NCI-H1694 (cell line): Measurements from ENCODE around the gene CCNG2.

Experiments
- DNase-seq: peaks from one replicate; lab custom pipeline; 2025; lab: John Stamatoyannopoulos, UW

CCNG2 gene

DNA sequence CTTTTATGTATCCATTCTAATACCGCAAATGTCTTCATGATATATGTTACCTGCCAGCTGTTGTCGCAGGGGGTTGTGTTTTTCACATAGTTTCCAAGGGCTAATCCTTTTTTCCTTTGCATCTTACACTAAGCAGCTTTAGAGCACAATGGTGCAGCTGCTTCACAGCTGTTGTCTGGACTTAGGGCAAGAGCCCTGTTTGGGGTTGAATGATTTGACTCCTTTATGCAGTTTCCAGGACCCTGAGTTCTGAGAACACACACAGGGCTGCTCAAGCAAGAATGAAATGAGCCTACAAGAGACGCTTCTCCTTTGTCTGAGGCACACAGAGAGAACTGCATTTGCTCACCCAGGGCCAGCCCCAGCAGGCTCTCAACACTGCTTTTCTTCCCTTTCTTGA lies 20.2 kb downstream of the CCNG2 start:
- no peak for DNase-seq

DNA sequence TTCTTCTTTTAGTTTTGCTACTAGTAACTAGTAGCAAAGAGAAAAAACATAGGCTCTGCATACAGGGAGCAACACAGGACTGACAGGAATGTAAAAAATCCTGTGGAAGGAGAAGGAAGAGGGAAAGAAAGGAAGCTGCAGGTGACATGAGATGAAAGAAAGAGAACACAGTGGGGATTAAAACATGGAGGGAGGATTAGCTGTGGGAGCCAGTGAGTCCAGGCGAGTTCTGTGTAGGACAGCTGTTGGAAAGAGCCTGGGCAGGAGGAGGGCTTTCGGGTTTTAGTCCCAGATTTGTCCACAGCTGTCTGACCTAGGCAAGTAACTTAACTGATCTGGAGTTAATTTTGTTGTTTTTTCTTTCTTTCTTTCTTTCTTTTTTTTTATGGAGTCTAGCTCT lies 21.6 kb downstream of the CCNG2 start:
- no peak for DNase-seq

DNA sequence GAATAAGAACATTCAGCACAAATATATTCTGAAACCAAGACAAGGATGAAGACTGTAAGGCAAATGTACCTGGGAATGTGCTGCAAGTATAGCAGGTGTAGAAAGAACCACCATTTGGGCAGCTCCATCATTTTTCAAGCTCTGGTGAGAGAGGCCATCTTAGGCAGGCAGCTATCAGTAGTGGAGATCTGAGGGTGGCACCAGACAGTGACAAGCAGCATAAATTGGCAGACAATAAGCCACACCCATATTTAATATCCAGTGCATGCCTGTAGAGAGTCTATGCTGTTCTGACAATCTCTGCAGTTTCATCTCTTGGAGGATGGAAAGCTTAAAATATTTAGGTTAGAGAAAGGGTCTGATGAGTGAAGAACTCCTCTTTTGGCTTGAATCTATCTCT lies 22.5 kb downstream of the CCNG2 start:
- no peak for DNase-seq

DNA sequence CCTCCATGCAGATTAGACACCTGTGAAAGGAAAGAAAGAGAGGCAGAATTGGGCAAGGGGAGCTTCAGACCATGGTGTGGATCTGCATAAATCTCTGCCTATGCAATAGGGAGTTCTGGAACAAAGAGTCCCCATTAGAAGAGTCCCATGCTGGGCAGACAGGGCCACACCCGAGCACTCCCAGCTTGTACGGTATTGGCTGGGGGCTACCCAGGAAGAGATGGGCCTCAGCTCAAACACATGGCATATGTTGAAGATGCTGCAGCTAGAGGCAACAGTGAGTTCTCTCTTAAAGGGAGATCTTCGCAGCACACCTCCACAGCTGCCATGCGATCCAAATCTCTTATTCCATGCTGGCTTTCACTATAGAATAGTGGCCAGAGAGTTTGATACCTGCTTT lies 24.7 kb downstream of the CCNG2 start:
- DNase-seq, result no peak

DNA sequence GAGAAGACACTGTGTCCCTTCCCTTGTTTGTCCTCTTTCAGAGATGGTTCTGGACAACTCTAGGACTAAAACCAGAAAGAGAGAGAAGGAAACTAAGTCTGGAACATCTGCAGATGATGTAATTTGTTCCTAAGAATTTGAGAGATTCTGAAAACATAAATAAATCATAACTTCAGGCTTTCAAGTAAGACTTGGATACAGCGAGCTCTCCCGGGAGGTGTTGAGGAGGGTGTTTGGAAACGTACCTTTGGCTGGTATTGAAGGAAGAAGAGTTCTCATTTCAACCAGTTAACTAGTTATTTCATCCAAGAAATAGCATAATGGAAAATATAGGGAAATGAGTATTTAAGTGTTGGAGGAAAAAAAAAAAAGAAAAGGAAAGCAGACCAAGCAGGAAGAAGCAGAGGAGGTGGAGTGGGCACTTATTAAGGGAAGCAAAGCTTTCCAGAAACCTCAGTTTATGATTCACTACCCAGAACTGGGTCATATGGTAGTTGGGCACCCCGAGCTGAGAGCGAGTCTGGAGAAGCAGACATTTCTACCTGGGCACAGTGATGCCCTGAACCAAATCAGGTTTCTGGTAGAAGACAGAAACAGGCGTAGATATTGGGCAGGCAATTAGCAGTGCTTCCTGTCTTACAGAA lies 26.9 kb downstream of the CCNG2 start:
- DNase-seq, result no peak

DNA sequence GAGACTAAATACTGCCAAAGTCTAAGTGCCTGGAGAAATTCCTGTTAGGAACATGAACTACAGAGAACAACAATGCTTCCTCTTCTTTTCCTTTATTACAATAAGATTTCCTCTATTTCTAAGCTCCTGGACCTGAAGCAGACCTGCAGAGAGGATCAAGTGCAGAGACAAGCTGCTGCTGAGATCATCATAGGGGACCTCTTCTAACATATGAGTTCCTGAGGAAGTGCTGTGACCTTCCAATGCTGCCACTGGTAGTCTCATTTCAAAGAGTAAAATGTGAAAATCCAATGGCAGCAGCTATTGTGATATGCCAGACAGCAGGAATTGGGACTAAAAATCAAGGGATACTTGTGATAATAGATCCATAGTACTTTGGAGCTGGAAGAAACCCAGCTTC lies 28.0 kb downstream of the CCNG2 start:
- DNase-seq, result no peak

DNA sequence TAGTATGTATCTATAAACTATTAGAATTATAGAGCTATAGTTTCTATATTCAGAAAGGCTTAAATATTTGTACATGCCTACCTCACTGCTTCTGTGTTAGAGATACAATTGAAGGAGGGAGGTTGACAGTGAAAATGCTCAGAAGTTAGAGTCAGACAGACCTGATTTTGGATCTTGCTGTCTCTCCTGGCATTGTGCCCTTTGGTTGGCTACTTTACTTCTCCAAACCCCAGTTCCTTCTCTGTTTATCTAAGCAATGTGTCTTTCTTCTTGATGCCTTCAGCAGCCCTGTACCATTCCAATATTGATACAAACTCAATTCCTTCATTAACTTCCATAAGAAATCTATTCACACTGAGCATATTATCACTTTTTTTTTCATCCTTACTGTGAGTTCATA lies 28.7 kb downstream of the CCNG2 start:
- DNase-seq, result no peak

DNA sequence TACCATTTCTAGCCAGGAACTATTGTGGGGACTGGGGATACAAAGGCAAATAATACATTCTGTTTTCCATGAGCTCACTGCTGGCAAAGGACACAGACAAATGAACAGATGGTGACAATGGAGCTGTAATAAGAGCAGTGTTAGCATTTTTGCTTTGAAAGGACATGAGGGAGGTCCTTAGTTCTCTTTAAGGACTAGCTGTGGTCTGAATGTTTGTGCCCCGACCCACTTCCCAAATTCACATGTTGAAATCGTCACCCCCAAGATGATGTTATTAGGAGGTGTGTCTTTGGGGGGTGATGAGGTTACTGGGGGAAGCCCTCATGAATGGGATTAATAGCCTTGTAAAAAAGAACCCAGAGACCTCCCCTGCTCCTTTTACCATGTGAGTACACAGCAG lies 30.3 kb downstream of the CCNG2 start:
- DNase-seq, result peak; percentile 20

DNA sequence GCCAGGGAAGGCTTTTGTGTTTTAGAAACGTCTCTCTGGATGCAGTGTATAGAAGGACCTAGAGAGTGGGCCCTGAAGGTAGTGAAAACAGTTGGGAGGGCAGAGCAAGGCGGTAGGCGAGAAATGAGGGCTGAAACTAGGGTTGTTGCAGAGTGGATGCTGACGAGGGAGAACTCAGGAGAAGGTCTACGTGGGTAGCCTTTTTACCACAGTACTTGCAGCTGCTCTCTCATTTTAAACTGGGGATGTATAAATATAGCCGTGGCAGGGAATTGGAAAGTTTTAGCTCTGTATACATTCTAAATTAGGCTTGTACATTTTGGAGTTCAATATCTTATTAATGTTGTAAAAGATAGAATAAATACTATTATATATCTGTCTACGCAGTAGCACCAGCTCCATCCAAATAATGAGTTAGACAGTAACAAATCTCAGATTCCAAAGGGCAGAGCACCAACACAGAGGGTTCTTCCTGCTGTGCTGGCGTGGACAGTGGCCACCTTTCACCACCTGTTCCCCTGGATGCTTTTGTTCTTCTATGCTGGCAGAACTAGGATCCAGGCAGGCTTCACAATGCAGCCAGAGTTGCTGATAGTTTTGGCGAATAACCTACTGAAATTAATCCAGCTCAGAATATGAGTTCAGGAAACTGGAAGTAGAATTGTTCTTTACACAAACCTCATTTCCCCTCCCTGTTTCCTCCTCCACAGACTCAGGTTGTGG lies 31.7 kb downstream of the CCNG2 start:
- DNase-seq, result no peak

DNA sequence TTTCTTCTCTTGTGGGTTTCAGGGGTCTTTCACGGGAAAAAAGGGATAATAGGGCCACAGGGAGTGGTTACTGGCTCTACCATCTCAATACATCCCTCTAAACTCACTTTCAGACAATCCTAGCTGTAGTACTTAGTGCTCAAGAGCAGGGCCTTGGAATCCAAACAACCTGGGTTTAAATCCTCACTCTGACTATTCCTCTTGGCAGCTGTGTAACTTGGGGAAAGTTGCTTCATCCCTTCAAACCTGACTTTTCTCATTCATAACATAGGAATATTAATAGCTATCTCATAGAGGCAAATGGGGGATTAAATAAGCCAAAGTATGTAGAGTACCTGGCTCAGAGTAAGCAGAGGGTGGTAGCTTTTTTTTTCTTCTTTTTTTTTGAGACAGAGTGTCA lies 32.4 kb downstream of the CCNG2 start:
- no peak for DNase-seq

DNA sequence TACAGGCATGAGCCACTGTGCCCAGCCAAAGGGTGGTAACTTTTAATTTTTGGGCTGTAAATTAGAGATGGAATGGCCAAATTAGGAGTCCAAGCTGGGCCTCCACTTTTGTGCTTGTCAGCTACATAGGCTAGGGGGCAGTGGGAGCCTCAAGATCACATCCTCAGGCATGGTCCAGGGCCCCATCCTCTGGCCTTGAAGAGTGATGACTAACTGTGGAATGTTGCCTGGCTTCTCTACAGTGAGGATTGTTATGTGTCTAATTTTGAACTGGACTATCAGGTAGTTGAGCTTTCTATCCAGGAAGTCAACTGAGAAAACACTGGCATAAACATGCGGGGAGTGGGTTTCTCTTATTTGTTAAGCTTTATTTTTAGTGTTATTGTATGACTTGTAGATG lies 33.0 kb downstream of the CCNG2 start:
- DNase-seq, result no peak

DNA sequence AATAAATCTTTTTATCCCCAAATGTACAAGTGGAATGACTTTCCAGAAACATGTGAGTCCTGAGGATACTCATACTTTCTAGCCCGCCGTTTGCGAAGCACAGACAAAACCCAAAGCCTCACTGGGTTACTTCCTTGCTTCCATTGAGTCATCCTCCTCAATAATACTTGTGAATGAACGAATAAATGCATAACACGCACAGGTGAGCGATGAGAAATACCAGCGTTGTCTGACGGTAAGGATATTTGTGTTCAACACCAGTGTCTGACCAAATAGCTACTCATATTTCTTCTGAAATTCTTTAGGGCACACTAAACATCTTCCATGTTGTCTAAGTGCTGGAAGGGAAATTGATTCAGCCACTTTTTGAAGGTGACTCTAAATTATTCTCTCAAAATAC lies 36.0 kb downstream of the CCNG2 start:
- DNase-seq, result no peak

DNA sequence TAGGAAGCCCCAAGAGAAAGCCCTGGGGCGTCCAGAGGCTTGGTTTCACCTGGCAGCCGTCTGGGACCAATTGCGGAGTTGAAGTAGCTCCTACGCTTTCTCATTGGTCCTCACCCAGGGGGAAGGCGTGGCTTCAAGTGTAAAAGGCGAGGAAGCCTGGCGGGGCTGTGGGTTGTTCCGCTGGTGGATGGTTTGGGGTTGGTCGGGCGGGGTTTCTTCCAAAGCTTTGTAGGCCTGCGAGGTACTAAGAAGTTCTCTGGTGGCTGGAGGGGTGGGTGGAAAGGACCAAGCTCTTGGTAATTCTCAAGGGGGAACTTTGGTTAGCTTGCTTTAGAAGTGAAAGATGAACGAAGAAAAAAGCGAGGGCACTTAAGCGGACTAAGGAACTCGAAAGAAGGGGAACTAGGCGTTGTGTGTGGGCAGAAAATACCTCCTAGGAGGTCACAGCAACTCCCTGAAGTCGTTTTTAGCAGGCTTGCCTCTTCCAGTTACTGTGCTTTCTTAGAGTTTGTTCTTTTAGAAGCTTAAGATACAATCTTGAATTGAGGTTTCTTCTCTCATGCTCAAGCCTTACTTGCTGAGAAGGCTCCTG lies 36.6 kb downstream of the CCNG2 start:
- no peak for DNase-seq

DNA sequence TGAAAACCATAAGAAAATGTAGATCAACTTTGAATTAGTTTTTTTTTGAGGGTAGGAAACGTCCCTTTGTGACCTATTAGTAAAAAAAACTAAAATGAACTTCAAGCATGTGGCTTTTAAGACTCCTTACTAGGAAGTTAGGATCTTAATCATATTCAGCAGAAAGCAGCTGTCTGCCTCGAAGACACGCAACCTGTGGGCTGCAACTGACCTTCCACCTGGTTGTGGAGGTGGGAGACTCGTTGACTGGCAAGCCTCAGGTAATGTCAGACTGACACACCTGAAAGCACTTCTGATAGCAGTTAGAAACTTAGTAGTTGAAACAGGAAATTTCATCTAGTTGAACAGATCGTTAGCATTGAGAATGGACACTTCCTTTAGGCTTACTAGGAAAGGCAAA lies 37.4 kb downstream of the CCNG2 start:
- no peak for DNase-seq

DNA sequence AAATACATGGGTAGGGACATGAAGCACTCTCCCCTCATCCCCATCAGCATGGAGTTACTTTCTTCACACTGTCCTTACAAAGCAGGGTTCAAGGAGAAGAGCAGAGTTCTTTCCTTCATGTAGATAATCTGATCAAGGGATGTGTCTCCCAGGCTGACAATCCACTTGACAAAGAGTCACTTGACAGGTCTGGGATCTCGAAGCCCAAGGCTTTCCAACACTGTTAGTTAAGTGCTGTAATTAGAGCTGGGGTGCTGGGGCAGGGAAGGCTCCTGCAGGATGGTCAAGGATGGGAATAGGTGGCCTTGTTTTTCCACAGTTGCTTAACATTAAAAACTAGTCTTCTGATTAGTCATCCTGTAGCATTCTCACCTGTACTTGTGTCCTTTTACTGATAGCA lies 38.0 kb downstream of the CCNG2 start:
- DNase-seq, result no peak

DNA sequence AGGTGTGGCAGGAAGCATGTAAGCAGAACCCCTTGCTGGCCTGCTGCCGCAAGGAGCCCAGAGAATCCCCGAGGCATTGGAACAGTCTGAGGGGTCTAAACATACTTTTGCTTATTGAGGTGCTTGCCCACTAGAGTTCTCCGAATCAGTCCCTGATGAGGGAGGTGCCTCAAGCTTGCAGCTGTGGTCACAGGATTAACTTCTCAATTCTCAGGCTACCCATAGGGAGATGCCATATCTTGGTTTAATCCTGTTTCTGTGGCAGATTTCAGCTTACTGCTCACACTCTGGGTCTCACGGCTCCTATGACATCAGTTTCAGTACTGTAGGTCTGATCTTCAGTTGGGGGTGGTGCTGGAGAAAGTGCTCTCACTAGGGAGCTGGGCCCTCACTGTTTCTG lies 39.9 kb downstream of the CCNG2 start:
- DNase-seq, result no peak

DNA sequence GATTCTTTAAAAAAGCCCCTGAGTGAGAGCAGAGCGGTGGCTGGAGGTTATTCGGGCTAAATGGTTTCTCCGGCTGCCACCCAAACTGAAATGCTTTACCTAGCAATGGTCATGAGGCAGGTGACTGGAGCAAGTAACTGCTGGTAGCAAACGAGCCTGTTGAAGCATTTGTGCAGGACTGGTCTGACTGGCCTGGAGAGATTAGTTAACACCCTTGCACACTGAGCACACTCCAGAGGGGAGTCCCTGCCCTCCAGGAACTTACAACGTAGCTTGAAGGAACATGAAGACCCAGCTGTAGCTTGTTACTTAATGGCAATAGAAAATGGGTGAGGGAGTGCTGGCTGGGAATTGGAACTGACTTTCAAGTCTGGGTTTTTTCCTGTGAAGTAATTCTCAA lies 40.4 kb downstream of the CCNG2 start:
- DNase-seq, result no peak

DNA sequence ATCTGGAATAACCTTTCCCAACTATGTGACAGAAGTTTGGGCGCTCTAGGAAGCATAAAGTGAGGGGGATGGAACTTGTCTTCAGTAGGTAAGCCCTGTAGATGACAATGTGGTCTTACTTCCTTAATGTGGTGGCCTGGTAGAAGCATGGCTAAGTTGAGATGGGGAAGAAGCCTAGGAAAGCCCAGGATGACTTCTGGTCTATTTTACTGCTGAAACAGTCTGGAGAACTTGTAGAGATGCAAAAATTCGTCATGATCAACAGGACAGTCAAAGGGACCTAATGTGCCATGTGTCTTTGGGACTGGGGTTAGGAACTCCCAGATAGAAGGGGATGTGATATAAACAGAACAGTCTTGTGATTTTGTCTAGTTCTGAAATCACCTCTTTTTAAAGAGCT lies 40.8 kb downstream of the CCNG2 start:
- no peak for DNase-seq

DNA sequence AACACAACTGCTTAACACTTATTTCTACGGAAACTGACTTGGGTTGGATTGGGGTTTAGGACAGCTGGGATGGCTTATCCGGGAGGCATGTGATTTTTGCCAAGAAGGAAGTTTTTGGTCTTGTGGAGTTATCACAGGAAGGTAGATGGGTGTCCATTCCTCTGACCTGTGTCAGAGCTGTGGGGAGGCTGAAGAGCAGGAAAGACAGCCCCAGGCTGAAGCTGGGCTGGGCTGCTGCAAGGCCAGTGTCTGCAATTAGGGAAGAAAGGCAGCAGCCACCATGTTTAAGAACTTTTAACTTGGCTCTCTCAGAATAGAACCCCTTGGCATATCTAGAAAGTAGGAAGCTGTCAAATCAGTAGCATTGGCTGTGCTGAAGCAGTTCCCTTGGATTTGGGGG lies 42.3 kb downstream of the CCNG2 start:
- no peak for DNase-seq

DNA sequence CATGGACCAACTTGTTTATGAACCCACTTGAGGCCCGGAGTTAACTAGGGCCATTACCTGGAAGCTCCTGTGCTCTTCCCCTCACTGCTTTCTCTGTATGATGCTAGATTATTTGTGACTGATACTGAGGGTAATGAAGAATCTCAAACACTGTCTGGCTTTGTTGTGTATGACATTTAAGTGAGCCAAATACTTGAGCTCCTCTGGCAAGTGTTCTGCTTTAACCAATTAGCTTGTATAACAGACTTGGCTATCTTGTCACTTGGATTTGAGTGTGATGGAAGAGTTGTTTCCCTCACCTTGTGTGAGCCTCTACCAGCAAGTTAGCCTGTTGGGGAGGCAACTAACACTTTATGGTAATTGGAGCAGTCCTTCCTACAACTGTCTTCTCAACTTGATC lies 42.7 kb downstream of the CCNG2 start:
- no peak for DNase-seq

DNA sequence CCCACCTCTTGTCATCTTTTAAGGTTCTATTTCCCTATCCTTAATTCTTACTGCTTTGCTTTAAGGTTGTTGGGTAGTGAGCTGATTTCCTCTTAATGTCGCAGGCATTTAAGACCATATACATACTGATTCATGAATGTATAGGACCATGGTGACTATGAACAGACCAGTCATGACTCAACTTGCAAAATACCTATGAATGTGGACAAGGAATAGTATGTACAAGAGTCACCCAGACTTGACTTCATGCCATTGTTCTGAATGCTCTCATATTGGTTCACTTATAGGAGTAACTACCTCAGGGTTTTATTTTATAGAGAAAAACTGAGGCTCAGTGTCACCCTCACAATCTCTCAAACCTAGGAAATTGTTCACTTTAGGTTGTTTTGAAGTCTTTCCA lies 44.3 kb downstream of the CCNG2 start:
- no peak for DNase-seq

DNA sequence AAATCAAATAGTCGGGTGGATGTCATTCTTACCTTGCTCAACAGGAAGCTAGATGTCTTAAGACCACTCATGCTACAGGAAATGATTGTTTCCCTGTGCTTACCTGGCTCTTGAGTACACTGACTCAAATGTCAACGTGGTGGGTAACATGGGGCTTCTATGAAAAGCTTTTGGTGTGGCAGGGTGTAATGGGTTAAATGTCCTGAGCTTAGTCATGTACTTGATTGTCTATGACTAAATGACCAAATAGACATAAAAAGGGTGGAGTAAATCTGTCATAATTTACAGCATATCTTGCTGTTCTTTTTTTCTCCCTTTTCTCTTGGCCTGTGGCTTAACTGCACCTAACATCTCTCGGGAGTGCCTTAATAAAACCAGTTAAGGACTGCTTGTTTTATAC lies 44.9 kb downstream of the CCNG2 start:
- DNase-seq, result no peak

DNA sequence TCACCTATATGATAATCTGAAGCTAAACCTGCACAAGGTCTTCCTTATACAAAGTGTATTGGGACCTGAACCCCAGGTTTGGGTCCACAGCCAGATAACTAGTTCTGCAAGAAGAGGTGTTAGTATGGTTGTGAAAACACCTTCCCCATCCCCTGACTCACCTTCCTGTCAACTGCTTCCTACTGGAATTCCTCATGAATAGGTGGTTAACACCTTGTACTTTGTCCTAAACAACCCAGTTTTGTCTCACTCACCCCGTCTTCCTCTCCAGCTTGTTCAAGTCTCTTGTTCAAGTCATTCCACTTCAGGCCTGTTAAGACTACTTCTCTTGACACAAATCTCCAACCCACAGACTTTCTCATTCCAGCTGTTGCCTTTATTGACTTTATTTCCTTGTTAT lies 45.5 kb downstream of the CCNG2 start:
- no peak for DNase-seq
